Fibroblast of lung (primary cell): ENCODE results near the gene FOXL3. TPM values are rescaled to one million over a fixed set of nuclear protein-coding genes. Genes with fewer than 3 reads are reported as not detected.

Experiments
- DNase-seq, 2 donors: peaks; one replicate each; pipeline versions ENCODE4 v3.0.0 to v3.0.0-alpha.2; 2010; ENCODE audit warnings: low read depth in 2 of 2
- H2AFZ ChIP-seq: 2 replicates; pipeline ENCODE4 v1.5.1; 2012; ENCODE audit warnings: low read length, control low read depth, inconsistent platforms
- H3K27ac ChIP-seq: 2 replicates; pipeline ENCODE4 v1.5.1; 2011; ENCODE audit warnings: low read length, control low read depth; ENCODE audit not compliant: insufficient read depth
- H3K27me3 ChIP-seq: 2 replicates; pipeline ENCODE4 v1.5.1; 2011; ENCODE audit warnings: mild to moderate bottlenecking, low read length; ENCODE audit not compliant: control insufficient read depth, insufficient read depth
- H3K36me3 ChIP-seq: 2 replicates; pipeline ENCODE4 v1.5.1; 2011; ENCODE audit warnings: low read length; ENCODE audit not compliant: control insufficient read depth, insufficient read depth
- H3K4me1 ChIP-seq: 2 replicates; pipeline ENCODE4 v1.5.1; 2011; ENCODE audit warnings: low read length; ENCODE audit not compliant: control insufficient read depth, insufficient read depth; ENCODE audit errors: extremely low read depth
- H3K4me2 ChIP-seq: 2 replicates; pipeline ENCODE4 v1.5.1; 2011; ENCODE audit warnings: low read length, control low read depth; ENCODE audit not compliant: insufficient read depth; ENCODE audit errors: extremely low read depth
- H3K4me3 ChIP-seq, 4 experiments: fragments of 200-600 bp in 1 of 4; sonication (generic) in 1 of 4; replicated peaks in 1 of 4; 2 replicates each; pipeline ENCODE4 v1.5.1; 2011 to 2016; ENCODE audit warnings: low read length in 4 of 4, low read depth in 3 of 4, mild to moderate bottlenecking in 3 of 4, control low read depth in 2 of 4, inconsistent platforms in 1 of 4, mixed read lengths in 1 of 4; ENCODE audit not compliant: insufficient read depth in 1 of 4; ENCODE audit errors: control extremely low read depth in 1 of 4
- H3K79me2 ChIP-seq: 2 replicates; pipeline ENCODE4 v1.5.1; 2012; ENCODE audit warnings: mild to moderate bottlenecking, low read length, inconsistent platforms; ENCODE audit not compliant: control insufficient read depth, insufficient read depth
- H3K9ac ChIP-seq: 2 replicates; pipeline ENCODE4 v1.5.1; 2011; ENCODE audit warnings: mild to moderate bottlenecking, low read length, control low read depth; ENCODE audit not compliant: insufficient read depth
- H3K9me3 ChIP-seq: 2 replicates; pipeline ENCODE4 v1.5.1; 2012; ENCODE audit warnings: low read depth, low read length; ENCODE audit not compliant: control insufficient read depth, insufficient read depth
- H4K20me1 ChIP-seq: 2 replicates; pipeline ENCODE4 v1.5.1; 2011; ENCODE audit warnings: low read length; ENCODE audit not compliant: control insufficient read depth, insufficient read depth; ENCODE audit errors: extremely low read depth
- CTCF ChIP-seq, 2 donors: IDR thresholded peaks in 1 of 2; conservative IDR thresholded peaks in 1 of 2; 1 replicate in 1 of 2; 2 replicates in 1 of 2; pipeline ENCODE4 v1.5.1; 2011 to 2012; ENCODE audit warnings: low read length in 2 of 2, control low read depth in 1 of 2, inconsistent platforms in 1 of 2, low read depth in 1 of 2, mild to moderate bottlenecking in 1 of 2
- EZH2 ChIP-seq: IDR thresholded peaks from 2 replicates; pipeline ENCODE4 v1.5.1; 2012; ENCODE audit warnings: low read length, control low read depth, mild to moderate bottlenecking; ENCODE audit errors: missing control alignments
- polyA plus RNA-seq, 2 donors: library from polyadenylated mRNA; depleted of rRNA in 1 of 2; stranded (reverse) in 1 of 2; unstranded in 1 of 2; fragments of >200 nt; gene quantifications; 2 replicates each; pipeline ENCODE4 v1.2.1, GENCODE V29; 2011 to 2012; ENCODE audit warnings: missing spikeins in 1 of 2
- total RNA-seq: library from RNA; depleted of rRNA; stranded (reverse); fragments of >200 nt; gene quantifications from 2 replicates; pipeline ENCODE4 v1.2.1, GENCODE V29; 2014

Gene FOXL3
- total and polyA plus RNA-seq, 2 donors (not counting 1 experiment from before 2014, with no cell fraction given) = not detected

- DNase-seq = no peak
- H3K4me3 ChIP-seq = no peak overlapping the region
Measured at GRCh38 chr7:300546-301290, 10.7 kb downstream of the FOXL3 start.

GRCh38 chr7:301291-302053 lies 11.5 kb downstream of the FOXL3 start:
- no peak overlapping the region for H2AFZ ChIP-seq
- peaks cover 5% of the 10 kb centered on the region for H3K9me3 ChIP-seq
- no peaks in the 10 kb centered on the region for H3K79me2 ChIP-seq
- no peaks in the 10 kb centered on the region for H4K20me1 ChIP-seq
- no peak for TF ChIP-seq EZH2
- no peak for TF ChIP-seq CTCF (conservative IDR thresholded peaks at IDR 0.05 in 1 of 2, IDR thresholded peaks at IDR 0.05 in 1 of 2; ENCODE audit: low read depth in 1 of 2, low read length in 2 of 2)
- DNase-seq = no peak
- H3K27me3 ChIP-seq = no peaks in the 10 kb centered on the region
- H3K9ac ChIP-seq = no peak overlapping the region
- H3K4me3 ChIP-seq = no peak overlapping the region
- no peaks in the 10 kb centered on the region for H3K4me1 ChIP-seq
- no peaks in the 10 kb centered on the region for H3K36me3 ChIP-seq
- no peak overlapping the region for H3K4me2 ChIP-seq
- no peak overlapping the region for H3K27ac ChIP-seq

More at GRCh38 chr7:300546-301290, 10.7 kb downstream of the FOXL3 start:
- Histone ChIP-seq H3K4me1 (no peaks in the 10 kb centered on the region), H3K4me2 (no peak overlapping the region), H2AFZ (no peak overlapping the region), H4K20me1 (no peaks in the 10 kb centered on the region), H3K9me3 (peaks cover 5% of the 10 kb centered on the region), H3K79me2 (no peaks in the 10 kb centered on the region), H3K36me3 (no peaks in the 10 kb centered on the region), H3K27ac (no peak overlapping the region), H3K9ac (no peak overlapping the region), H3K27me3 (no peaks in the 10 kb centered on the region)
- TF ChIP-seq CTCF (conservative IDR thresholded peaks at IDR 0.05 in 1 of 2, IDR thresholded peaks at IDR 0.05 in 1 of 2; ENCODE audit: low read depth in 1 of 2, low read length in 2 of 2) = no peak
- no peak for TF ChIP-seq EZH2

- no peaks in the 10 kb centered on the region for H4K20me1 ChIP-seq
- no peaks in the 10 kb centered on the region for H3K36me3 ChIP-seq
- TF ChIP-seq CTCF (conservative IDR thresholded peaks at IDR 0.05 in 1 of 2, IDR thresholded peaks at IDR 0.05 in 1 of 2; ENCODE audit: low read depth in 1 of 2, low read length in 2 of 2) (no peak), EZH2 (no peak)
- H3K9me3 ChIP-seq = peaks cover 5% of the 10 kb centered on the region
- H3K27ac ChIP-seq = no peak overlapping the region
- no peak for DNase-seq
- no peak overlapping the region for H3K4me3 ChIP-seq
- H3K4me1 ChIP-seq = no peaks in the 10 kb centered on the region
- no peak overlapping the region for H2AFZ ChIP-seq
- no peak overlapping the region for H3K4me2 ChIP-seq
- no peaks in the 10 kb centered on the region for H3K27me3 ChIP-seq
- H3K79me2 ChIP-seq = no peaks in the 10 kb centered on the region
- no peak overlapping the region for H3K9ac ChIP-seq
Measured at GRCh38 chr7:302054-302992, 12.4 kb downstream of the FOXL3 start.
